SK-N-SH (cell line): ENCODE results near the gene TUNAR. TPM values are rescaled to one million over a fixed set of nuclear protein-coding genes. Genes with fewer than 3 reads are reported as not detected.
A peak's percentile ranks its signal among the peaks of the same experiment; 100 is the strongest.

Experiments used
- CTCF ChIA-PET: fragments of 300-600, 350-600 bp; formaldehyde crosslinking; extraction: SDS; loops from one replicate; lab custom pipeline; 2021; lab: Yijun Ruan, JAX
- POLR2A ChIA-PET: fragments of 350-600 bp; sonication (Branson Sonifier 250); formaldehyde crosslinking; extraction: SDS; loops from one replicate; lab custom pipeline; 2020; ENCODE audit warnings: antibody characterized with exemption, inconsistent platforms; lab: Yijun Ruan, JAX
- DNase-seq: peaks from one replicate; pipeline ENCODE4 v3.0.0; 2012
- H2AFZ ChIP-seq: fragments of 200-600 bp; sonication (generic); 2 replicates; pipeline ENCODE4 v1.8.1; 2016; ENCODE audit warnings: antibody characterized with exemption, mild to moderate bottlenecking, low read depth
- H3F3A ChIP-seq: fragments of 200-600 bp; sonication (generic); replicated peaks from 2 replicates; pipeline ENCODE3; 2016; ENCODE audit warnings: antibody characterized with exemption, mild to moderate bottlenecking; ENCODE audit not compliant: insufficient read depth
- H3K27ac ChIP-seq, 2 experiments: fragments of 200-500 bp in 1 of 2; fragments of 200-600 bp in 1 of 2; sonication (Bioruptor generic) in 1 of 2; sonication (generic), shearing (Covaris generic) in 1 of 2; 2 replicates each; pipeline versions ENCODE4 v1.5.1 to v1.6.1; 2014 to 2016; ENCODE audit warnings: low read depth in 2 of 2, inconsistent platforms in 1 of 2, low read length in 1 of 2, mild to moderate bottlenecking in 1 of 2, mixed read lengths in 1 of 2
- H3K27me3 ChIP-seq: fragments of 200-600 bp; sonication (generic), shearing (Covaris generic); 2 replicates; pipeline ENCODE4 v1.6.1; 2016; ENCODE audit warnings: mixed run types; ENCODE audit not compliant: insufficient read depth
- H3K36me3 ChIP-seq, 2 experiments: fragments of 200-500 bp in 1 of 2; fragments of 200-600 bp in 1 of 2; sonication (Bioruptor generic) in 1 of 2; sonication (generic) in 1 of 2; replicated peaks in 1 of 2; 2 replicates each; pipeline versions ENCODE3 to v1.5.1; 2014 to 2016; ENCODE audit warnings: low read length in 1 of 2, mild to moderate bottlenecking in 1 of 2; ENCODE audit not compliant: insufficient read depth in 2 of 2, control insufficient read depth in 1 of 2
- H3K4me1 ChIP-seq, 2 experiments: fragments of 200-500 bp in 1 of 2; fragments of 200-600 bp in 1 of 2; sonication (Bioruptor generic) in 1 of 2; sonication (generic), shearing (Covaris generic) in 1 of 2; 2 replicates each; pipeline versions ENCODE4 v1.5.1 to v1.6.1; 2014 to 2016; ENCODE audit warnings: low read depth in 1 of 2, low read length in 1 of 2, mixed run types in 1 of 2; ENCODE audit not compliant: insufficient read depth in 2 of 2, control insufficient read depth in 1 of 2
- H3K4me2 ChIP-seq: fragments of 200-600 bp; sonication (generic), shearing (Covaris generic); 2 replicates; pipeline ENCODE4 v1.6.1; 2017; ENCODE audit warnings: mixed run types
- H3K4me3 ChIP-seq, 2 experiments: fragments of 200-500 bp in 1 of 2; fragments of 200-600 bp in 1 of 2; sonication (Bioruptor generic) in 1 of 2; sonication (generic), shearing (Covaris generic) in 1 of 2; 2 replicates each; pipeline versions ENCODE4 v1.5.1 to v1.8.1; 2014 to 2016; ENCODE audit warnings: low read depth in 2 of 2, inconsistent platforms in 1 of 2, low read length in 1 of 2, mild to moderate bottlenecking in 1 of 2, mixed read lengths in 1 of 2, moderate library complexity in 1 of 2
- H3K79me2 ChIP-seq: fragments of 200-600 bp; sonication (generic); 2 replicates; pipeline ENCODE4 v1.8.1; 2017; ENCODE audit warnings: mild to moderate bottlenecking; ENCODE audit not compliant: insufficient read depth
- H3K9ac ChIP-seq: fragments of 200-600 bp; sonication (generic); 2 replicates; pipeline ENCODE4 v1.6.1; 2017; ENCODE audit warnings: mixed run types
- H3K9me2 ChIP-seq: fragments of 200-600 bp; sonication (generic); 2 replicates; pipeline ENCODE4 v1.6.1; 2017; ENCODE audit warnings: mixed run types
- H3K9me3 ChIP-seq: fragments of 200-600 bp; sonication (generic); 2 replicates; pipeline ENCODE4 v1.6.1; 2017; ENCODE audit warnings: mixed run types, mild to moderate bottlenecking, moderate library complexity
- H4K20me1 ChIP-seq: fragments of 200-600 bp; sonication (generic); 2 replicates; pipeline ENCODE4 v1.6.1; 2017; ENCODE audit warnings: mild to moderate bottlenecking, mixed run types; ENCODE audit not compliant: insufficient read depth
- ELF1 ChIP-seq: IDR thresholded peaks from 2 replicates; pipeline ENCODE4 v1.4.0; 2012
- EP300 ChIP-seq, 2 experiments: IDR thresholded peaks; 2 replicates each; pipeline versions ENCODE4 v1.4.0 to v1.6.1; 2012; ENCODE audit warnings: borderline replicate concordance in 1 of 2, low read depth in 1 of 2, low read length in 1 of 2
- EZH2phosphoT487 ChIP-seq: fragments of 200-600 bp; sonication (generic); IDR thresholded peaks from 2 replicates; pipeline ENCODE4 v1.6.1; 2017; ENCODE audit warnings: low read depth, mixed run types, mild to moderate bottlenecking, antibody characterized with exemption, moderate library complexity, borderline replicate concordance
- FOSL2 ChIP-seq: IDR thresholded peaks from 2 replicates; pipeline ENCODE4 v1.4.0; 2012; ENCODE audit warnings: low read depth, mild to moderate bottlenecking, moderate library complexity, borderline replicate concordance
- FOXM1 ChIP-seq: IDR thresholded peaks from 2 replicates; pipeline ENCODE4 v1.4.0; 2012; ENCODE audit warnings: low read depth, mild to moderate bottlenecking
- GABPA ChIP-seq: IDR thresholded peaks from 2 replicates; pipeline ENCODE4 v1.4.0; 2012; ENCODE audit warnings: low read depth, mild to moderate bottlenecking
- JUND ChIP-seq: IDR thresholded peaks from 2 replicates; pipeline ENCODE4 v1.4.0; 2012
- NFIC ChIP-seq: IDR thresholded peaks from 2 replicates; pipeline ENCODE4 v1.4.0; 2012; ENCODE audit warnings: borderline replicate concordance
- NRF1 ChIP-seq: IDR thresholded peaks from 2 replicates; pipeline ENCODE4 v1.6.1; 2012; ENCODE audit warnings: low read depth, mild to moderate bottlenecking, low read length
- RFX5 ChIP-seq: IDR thresholded peaks from 2 replicates; pipeline ENCODE4 v1.6.1; 2012; ENCODE audit warnings: mild to moderate bottlenecking, improper control_type of control experiment, low read length
- TAF1 ChIP-seq: IDR thresholded peaks from 2 replicates; pipeline ENCODE4 v1.6.1; 2012; ENCODE audit warnings: low read depth, mild to moderate bottlenecking, low read length, moderate library complexity, borderline replicate concordance
- TCF12 ChIP-seq: IDR thresholded peaks from 2 replicates; pipeline ENCODE4 v1.4.0; 2012
- TEAD4 ChIP-seq: IDR thresholded peaks from 2 replicates; pipeline ENCODE4 v1.4.0; 2012; ENCODE audit warnings: mild to moderate bottlenecking, borderline replicate concordance; ENCODE audit not compliant: insufficient read depth
- YY1 ChIP-seq: IDR thresholded peaks from 2 replicates; pipeline ENCODE4 v1.4.0; 2012; ENCODE audit warnings: low read depth, mild to moderate bottlenecking
- WGBS: methylation state at CpG from one replicate; pipeline ENCODE4 v1.1.6; 2017; ENCODE audit warnings: low lambda C conversion rate; 5-methylcytosine and 5-hydroxymethylcytosine counted together
- polyA plus RNA-seq, 3 experiments: library from polyadenylated mRNA; depleted of rRNA; stranded (reverse); fragments of >200 nt; gene quantifications; 2 replicates each; pipeline ENCODE4 v1.2.3, GENCODE V29; 2012
- TF ChIP-seq, protein P1 (sequence below): fragments of 200-600 bp; sonication (generic); IDR thresholded peaks from 2 replicates; pipeline ENCODE4 v1.6.1; 2017; ENCODE audit warnings: antibody characterized with exemption, mild to moderate bottlenecking, moderate library complexity
- TF ChIP-seq, protein P2 (sequence below): IDR thresholded peaks from 2 replicates; pipeline ENCODE4; 2012
- TF ChIP-seq, protein P3 (sequence below): IDR thresholded peaks from 2 replicates; pipeline ENCODE4 v1.4.0; 2012; ENCODE audit warnings: low read depth, borderline replicate concordance
- TF ChIP-seq, protein P4 (sequence below): fragments of 150-350 bp; IDR thresholded peaks from 2 replicates; pipeline ENCODE4 v1.6.1; 2017; ENCODE audit warnings: antibody characterized with exemption, low read length, low read depth, borderline replicate concordance
- TF ChIP-seq, protein P5 (sequence below): fragments of 150-350 bp; IDR thresholded peaks from 2 replicates; pipeline ENCODE4 v1.6.1; 2016; ENCODE audit warnings: mild to moderate bottlenecking, low read depth, low read length

TUNAR gene
- polyA plus RNA-seq, 1 of the 3 experiments (the other 2 are of a cell fraction) = 0.02 TPM

DNA sequence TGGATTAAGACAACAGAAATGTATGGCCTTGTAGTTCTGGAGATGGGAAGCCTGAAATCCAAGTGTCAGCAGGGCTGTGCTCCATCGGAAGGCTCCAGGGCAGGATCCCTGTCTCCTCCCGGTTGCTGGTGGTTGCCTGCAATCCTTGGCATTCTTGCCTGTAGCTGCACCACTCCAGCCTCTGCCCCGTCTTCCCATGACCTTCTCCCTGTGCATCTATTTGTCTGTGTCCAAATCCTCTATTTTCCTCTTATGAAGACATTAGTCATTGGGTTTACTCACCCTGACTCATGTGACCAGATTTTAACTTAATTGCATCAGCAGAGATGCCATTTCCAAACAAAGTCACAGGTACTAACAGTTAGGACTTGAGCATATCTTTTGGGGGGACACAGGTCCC is 15.1 kb downstream of the TUNAR start:
- H3K36me3 ChIP-seq = no peaks in the 10 kb centered on the region
- no peaks in the 10 kb centered on the region for H3F3A ChIP-seq
- ChIA-PET CTCF (no interaction called here), POLR2A (no interaction called here)
- peaks cover 6% of the 10 kb centered on the region in 2 experiments; a peak in 3 of 4 replicates for H3K4me1 ChIP-seq
- no peaks in the 10 kb centered on the region for H3K9me2 ChIP-seq
- H3K9me3 ChIP-seq = no peaks in the 10 kb centered on the region
- H3K27me3 ChIP-seq = no peaks in the 10 kb centered on the region
- no peak overlapping the region for H3K4me3 ChIP-seq
- H3K4me2 ChIP-seq = peak overlapping the region; percentile 41; the same call in 1 of the 2 replicates
- 33% methylated on average over 3 of the region's 3 CpGs for WGBS
- no peaks in the 10 kb centered on the region for H3K79me2 ChIP-seq
- H4K20me1 ChIP-seq = no peaks in the 10 kb centered on the region
- DNase-seq = no peak
- peak overlapping the region; percentile 60; the same call in 1 of the 2 replicates for H2AFZ ChIP-seq
- H3K9ac ChIP-seq = no peak overlapping the region
- peak overlapping the region in 1 of 2 experiments; percentile 71; a peak in 2 of 4 replicates for H3K27ac ChIP-seq
- TF ChIP-seq JUND = peak; percentile 79
- TF ChIP-seq TAF1 = no peak
- peak; percentile 54 for TF ChIP-seq TCF12
- no peak for TF ChIP-seq RFX5
- TF ChIP-seq YY1 = no peak
- TF ChIP-seq NFIC = 0 out of 2 replicates have a peak, but pooled peaks have one; percentile 6
- peak in 1 of 2 experiments; percentile 55; a peak in 1 of 4 replicates for TF ChIP-seq EP300 (IDR thresholded peaks at IDR 0.05; ENCODE audit: borderline replicate concordance in 1 of 2, low read depth in 1 of 2, low read length in 1 of 2)
- TF ChIP-seq, protein P1, sequence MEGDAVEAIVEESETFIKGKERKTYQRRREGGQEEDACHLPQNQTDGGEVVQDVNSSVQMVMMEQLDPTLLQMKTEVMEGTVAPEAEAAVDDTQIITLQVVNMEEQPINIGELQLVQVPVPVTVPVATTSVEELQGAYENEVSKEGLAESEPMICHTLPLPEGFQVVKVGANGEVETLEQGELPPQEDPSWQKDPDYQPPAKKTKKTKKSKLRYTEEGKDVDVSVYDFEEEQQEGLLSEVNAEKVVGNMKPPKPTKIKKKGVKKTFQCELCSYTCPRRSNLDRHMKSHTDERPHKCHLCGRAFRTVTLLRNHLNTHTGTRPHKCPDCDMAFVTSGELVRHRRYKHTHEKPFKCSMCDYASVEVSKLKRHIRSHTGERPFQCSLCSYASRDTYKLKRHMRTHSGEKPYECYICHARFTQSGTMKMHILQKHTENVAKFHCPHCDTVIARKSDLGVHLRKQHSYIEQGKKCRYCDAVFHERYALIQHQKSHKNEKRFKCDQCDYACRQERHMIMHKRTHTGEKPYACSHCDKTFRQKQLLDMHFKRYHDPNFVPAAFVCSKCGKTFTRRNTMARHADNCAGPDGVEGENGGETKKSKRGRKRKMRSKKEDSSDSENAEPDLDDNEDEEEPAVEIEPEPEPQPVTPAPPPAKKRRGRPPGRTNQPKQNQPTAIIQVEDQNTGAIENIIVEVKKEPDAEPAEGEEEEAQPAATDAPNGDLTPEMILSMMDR = no peak
- TF ChIP-seq TEAD4 = no peak
- no peak for TF ChIP-seq ELF1
- TF ChIP-seq FOSL2 = peak; percentile 88
- TF ChIP-seq GABPA = no peak
- no peak for TF ChIP-seq NRF1
- TF ChIP-seq, protein P2, sequence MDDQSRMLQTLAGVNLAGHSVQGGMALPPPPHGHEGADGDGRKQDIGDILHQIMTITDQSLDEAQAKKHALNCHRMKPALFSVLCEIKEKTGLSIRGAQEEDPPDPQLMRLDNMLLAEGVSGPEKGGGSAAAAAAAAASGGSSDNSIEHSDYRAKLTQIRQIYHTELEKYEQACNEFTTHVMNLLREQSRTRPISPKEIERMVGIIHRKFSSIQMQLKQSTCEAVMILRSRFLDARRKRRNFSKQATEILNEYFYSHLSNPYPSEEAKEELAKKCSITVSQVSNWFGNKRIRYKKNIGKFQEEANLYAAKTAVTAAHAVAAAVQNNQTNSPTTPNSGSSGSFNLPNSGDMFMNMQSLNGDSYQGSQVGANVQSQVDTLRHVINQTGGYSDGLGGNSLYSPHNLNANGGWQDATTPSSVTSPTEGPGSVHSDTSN = peak; percentile 67; the same call in 1 of the 2 replicates
- TF ChIP-seq, protein P3, sequence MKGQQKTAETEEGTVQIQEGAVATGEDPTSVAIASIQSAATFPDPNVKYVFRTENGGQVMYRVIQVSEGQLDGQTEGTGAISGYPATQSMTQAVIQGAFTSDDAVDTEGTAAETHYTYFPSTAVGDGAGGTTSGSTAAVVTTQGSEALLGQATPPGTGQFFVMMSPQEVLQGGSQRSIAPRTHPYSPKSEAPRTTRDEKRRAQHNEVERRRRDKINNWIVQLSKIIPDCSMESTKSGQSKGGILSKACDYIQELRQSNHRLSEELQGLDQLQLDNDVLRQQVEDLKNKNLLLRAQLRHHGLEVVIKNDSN = peak; percentile 61; the same call in 1 of the 2 replicates
- TF ChIP-seq EZH2phosphoT487 = no peak
- TF ChIP-seq, protein P4, sequence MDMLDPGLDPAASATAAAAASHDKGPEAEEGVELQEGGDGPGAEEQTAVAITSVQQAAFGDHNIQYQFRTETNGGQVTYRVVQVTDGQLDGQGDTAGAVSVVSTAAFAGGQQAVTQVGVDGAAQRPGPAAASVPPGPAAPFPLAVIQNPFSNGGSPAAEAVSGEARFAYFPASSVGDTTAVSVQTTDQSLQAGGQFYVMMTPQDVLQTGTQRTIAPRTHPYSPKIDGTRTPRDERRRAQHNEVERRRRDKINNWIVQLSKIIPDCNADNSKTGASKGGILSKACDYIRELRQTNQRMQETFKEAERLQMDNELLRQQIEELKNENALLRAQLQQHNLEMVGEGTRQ = no peak
- TF ChIP-seq, protein P5, sequence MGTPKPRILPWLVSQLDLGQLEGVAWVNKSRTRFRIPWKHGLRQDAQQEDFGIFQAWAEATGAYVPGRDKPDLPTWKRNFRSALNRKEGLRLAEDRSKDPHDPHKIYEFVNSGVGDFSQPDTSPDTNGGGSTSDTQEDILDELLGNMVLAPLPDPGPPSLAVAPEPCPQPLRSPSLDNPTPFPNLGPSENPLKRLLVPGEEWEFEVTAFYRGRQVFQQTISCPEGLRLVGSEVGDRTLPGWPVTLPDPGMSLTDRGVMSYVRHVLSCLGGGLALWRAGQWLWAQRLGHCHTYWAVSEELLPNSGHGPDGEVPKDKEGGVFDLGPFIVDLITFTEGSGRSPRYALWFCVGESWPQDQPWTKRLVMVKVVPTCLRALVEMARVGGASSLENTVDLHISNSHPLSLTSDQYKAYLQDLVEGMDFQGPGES = no peak
- TF ChIP-seq FOXM1 = no peak
